ENCODE data around the gene NDUFC2. TPM values are rescaled to one million over a fixed set of nuclear protein-coding genes. Genes with fewer than 3 reads are reported as not detected.
"Not testable (repeated sequence)": the region's sequence is repeated elsewhere in the genome, so short reads cannot be mapped to it uniquely, and the experiment has no call there.

Gene NDUFC2
- total RNA-seq, 1 donor from 2014 or later, result 106 TPM

DNA sequence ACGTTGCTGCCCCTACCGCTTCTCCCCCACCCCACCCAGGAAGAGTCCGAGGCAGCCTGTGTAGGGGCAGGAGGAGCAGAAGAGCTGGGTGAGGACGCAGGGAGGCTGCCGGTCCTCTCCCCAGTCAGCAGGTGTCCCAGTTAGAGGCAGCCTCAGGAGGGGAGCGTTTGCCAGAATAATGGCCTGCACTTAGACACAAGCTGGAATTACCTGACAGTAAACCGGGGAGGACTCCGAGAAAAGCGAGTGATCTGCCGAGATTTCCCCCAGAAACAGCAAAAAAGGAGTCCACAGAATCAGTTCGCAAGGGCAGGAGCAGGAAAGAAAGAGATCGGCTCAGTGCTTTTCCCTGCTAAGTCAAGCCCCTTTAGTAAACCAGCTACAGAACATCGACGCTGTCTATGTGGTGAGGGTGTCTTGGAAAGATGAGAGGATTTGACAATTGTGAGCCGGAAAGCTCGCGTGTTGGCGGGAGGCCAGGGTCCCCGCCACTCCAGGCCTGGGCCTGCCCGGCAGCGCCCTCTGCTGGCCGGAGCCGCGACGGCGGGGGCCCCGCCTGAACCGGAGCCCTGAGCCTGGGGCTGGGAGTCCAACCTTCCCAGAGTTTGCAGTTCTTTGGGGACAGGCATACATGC lies 33.7 kb downstream of the NDUFC2 start:
- Histone ChIP-seq H3K36me3 (no peaks in the 10 kb centered on the region), H3K9me3 (no peaks in the 10 kb centered on the region), H3K4me3 (peak overlapping the region; percentile 41 to 50), H3K4me1 (peaks cover under 1% of the 10 kb centered on the region), H3K27ac (peak overlapping the region; percentile 57), H3K27me3 (no peaks in the 10 kb centered on the region)
- intact Hi-C loops (cut with DNase I), result no loop called here
- peak in 1 of 2 donors; percentile 75 for TF ChIP-seq POLR2AphosphoS5 (IDR thresholded peaks at IDR 0.05; ENCODE audit: insufficient read depth in 1 of 2, low read depth in 1 of 2)
- TF ChIP-seq, protein P1, sequence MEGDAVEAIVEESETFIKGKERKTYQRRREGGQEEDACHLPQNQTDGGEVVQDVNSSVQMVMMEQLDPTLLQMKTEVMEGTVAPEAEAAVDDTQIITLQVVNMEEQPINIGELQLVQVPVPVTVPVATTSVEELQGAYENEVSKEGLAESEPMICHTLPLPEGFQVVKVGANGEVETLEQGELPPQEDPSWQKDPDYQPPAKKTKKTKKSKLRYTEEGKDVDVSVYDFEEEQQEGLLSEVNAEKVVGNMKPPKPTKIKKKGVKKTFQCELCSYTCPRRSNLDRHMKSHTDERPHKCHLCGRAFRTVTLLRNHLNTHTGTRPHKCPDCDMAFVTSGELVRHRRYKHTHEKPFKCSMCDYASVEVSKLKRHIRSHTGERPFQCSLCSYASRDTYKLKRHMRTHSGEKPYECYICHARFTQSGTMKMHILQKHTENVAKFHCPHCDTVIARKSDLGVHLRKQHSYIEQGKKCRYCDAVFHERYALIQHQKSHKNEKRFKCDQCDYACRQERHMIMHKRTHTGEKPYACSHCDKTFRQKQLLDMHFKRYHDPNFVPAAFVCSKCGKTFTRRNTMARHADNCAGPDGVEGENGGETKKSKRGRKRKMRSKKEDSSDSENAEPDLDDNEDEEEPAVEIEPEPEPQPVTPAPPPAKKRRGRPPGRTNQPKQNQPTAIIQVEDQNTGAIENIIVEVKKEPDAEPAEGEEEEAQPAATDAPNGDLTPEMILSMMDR (IDR thresholded peaks at IDR 0.05), result peak; percentile 92 to 95 (median 94)
- no peak for TF ChIP-seq POLR2A (IDR thresholded peaks at IDR 0.05)
- no peak for DNase-seq (ENCODE audit: extremely low spot score in 2 of 2)

DNA sequence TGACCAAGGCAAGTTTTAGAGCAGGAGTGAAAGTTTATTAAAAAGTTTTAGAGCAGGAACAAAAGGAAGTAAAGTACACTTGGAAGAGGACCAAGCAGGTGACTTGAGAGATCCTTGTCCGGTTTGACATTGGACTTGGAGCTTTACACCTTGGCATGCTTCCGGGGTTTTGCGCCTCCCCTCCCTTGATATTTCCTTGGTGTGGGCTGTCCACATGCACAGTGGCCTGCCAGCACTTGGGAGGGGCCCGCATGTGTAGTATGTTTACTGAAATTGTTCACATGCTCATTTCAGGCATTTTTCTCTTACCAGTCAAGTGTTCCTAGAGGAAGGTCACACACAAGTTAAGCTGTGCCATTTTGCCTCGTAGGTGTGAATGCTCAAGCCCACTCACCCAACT lies 35.0 kb downstream of the NDUFC2 start:
- H3K4me1 ChIP-seq, result peaks cover 13% of the 10 kb centered on the region
- H3K36me3 ChIP-seq, result no peaks in the 10 kb centered on the region
- H3K27ac ChIP-seq, result no peak overlapping the region
- no peak overlapping the region for H3K4me3 ChIP-seq
- intact Hi-C loops (cut with DNase I), result no loop called here
- H3K9me3 ChIP-seq, result no peaks in the 10 kb centered on the region
- DNase-seq (ENCODE audit: extremely low spot score in 2 of 2), result no peak
- H3K27me3 ChIP-seq, result no peaks in the 10 kb centered on the region
- TF ChIP-seq POLR2A (IDR thresholded peaks at IDR 0.05) (no peak), POLR2AphosphoS5 (IDR thresholded peaks at IDR 0.05; ENCODE audit: insufficient read depth in 1 of 2, low read depth in 1 of 2) (no peak)
- TF ChIP-seq, protein P1 (IDR thresholded peaks at IDR 0.05), result no peak

DNA sequence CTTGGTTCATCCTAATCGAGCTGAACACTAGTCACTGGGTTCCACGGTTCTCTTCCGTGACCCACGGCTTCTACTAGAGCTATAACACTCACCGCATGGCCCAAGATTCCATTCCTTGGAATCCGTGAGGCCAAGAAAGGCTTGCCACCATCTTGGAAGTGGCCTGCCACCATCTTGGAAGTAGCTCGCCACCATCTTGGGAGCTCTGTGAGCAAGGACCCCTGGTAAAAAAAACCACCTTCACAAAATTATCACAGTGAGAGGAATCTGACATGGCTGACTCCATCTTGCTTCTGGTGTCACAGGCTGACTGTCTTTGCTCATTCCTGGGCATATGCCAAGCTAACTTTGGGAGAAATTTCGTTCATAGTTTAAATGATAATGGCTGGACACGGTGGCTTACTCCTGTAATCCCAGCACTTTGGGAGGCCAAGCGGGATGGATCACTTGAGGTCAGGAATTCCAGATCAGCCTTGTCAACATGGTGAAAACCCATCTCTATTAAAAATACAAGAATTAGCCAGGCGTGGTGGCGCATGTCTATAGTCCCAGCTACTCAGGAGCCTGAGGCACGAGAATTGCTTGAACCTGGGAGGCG lies 37.7 kb downstream of the NDUFC2 start:
- peaks cover 15% of the 10 kb centered on the region for H3K4me1 ChIP-seq

DNA sequence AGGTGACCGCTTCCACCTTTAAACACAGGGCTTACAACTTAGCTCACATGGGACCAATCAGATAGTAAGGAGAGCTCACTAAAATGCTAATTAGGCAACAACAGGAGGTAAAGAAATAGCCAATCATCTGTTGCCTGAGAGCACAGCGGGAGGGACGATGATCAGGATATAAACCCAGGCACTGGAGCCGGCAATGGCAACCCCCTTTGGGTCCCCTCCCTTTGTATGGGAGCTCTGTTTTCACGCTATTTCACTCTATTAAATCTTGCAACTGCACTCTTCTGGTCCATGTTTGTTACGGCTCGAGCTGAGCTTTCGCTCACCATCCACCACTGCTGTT lies 38.3 kb downstream of the NDUFC2 start:
- H3K9me3 ChIP-seq; intact Hi-C loops (cut with DNase I); H3K36me3 ChIP-seq; DNase-seq (ENCODE audit: extremely low spot score in 2 of 2); H3K27ac ChIP-seq; H3K27me3 ChIP-seq; H3K4me3 ChIP-seq: not testable (repeated sequence)
- peaks cover 15% of the 10 kb centered on the region for H3K4me1 ChIP-seq

More for the DNA sequence above, 37.7 kb downstream of the NDUFC2 start:
- no peaks in the 10 kb centered on the region for H3K27me3 ChIP-seq
- H3K9me3 ChIP-seq, result no peaks in the 10 kb centered on the region
- no peak for TF ChIP-seq POLR2A (IDR thresholded peaks at IDR 0.05)
- TF ChIP-seq, protein P1 (IDR thresholded peaks at IDR 0.05), result no peak
- no peaks in the 10 kb centered on the region for H3K36me3 ChIP-seq
- H3K4me3 ChIP-seq, result no peak overlapping the region
- DNase-seq (ENCODE audit: extremely low spot score in 2 of 2), result no peak
- intact Hi-C loops (cut with DNase I), result no loop called here
- H3K27ac ChIP-seq, result no peak overlapping the region

DNA sequence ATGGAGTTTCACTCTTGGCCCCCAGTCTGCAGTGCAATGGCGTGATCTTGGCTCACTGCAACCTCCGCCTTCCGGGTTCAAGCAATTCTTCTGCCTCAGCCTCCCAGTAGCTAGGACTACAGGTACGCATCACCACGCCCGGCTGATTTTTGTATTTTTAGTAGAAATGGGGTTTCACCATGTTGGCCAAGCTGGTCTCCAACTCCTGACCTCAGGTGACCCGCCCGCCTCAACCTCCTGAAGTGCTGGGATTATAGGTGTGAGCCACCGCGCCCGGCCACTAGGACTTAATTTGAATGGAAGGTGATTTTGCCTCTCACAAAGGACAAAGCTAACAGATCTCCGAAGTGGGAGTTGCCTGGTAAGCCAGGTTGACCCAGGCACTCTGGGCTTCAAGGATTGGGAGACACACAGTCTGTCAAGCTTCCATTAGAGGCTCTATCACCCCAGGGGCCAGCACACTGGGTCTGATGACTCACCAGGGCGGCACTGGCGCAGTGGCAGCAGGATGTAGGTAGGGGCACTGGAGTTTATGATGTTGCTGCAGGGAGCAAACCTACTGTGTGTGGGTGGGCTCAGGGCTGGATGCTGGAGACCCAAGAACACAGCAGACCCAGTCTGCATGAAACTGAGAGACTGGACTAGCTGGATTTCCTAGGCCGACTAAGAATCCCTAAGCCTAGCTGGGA lies 38.8 kb downstream of the NDUFC2 start:
- Histone ChIP-seq H3K27ac (no peak overlapping the region), H3K27me3 (no peaks in the 10 kb centered on the region), H3K9me3 (no peaks in the 10 kb centered on the region), H3K36me3 (no peaks in the 10 kb centered on the region), H3K4me1 (peaks cover 15% of the 10 kb centered on the region), H3K4me3 (no peak overlapping the region)
- TF ChIP-seq POLR2A (IDR thresholded peaks at IDR 0.05) (no peak), POLR2AphosphoS5 (IDR thresholded peaks at IDR 0.05; ENCODE audit: insufficient read depth in 1 of 2, low read depth in 1 of 2) (no peak)
- TF ChIP-seq, protein P1 (IDR thresholded peaks at IDR 0.05), result no peak
- DNase-seq (ENCODE audit: extremely low spot score in 2 of 2), result no peak
- intact Hi-C loops (cut with DNase I), result no loop called here

Measured in vagina (tissue), 2 donors.